GM23338 (cell line): ENCODE data around the gene GLOD4. TPM values are rescaled to one million over a fixed set of nuclear protein-coding genes. Genes with fewer than 3 reads are reported as not detected.
A peak's percentile ranks its signal among the peaks of the same experiment; 100 is the strongest.

Source experiments
- ATAC-seq: fragments of 200-7000 bp; cut with Tn5 transposase; 3 replicates; pipeline ENCODE4 v1.9.1; 2020
- DNase-seq: peaks from one replicate; pipeline ENCODE4 v3.0.0-alpha.2; 2015; ENCODE audit warnings: low spot score
- H2AFZ ChIP-seq: fragments of 200-600 bp; sonication (generic); 2 replicates; pipeline ENCODE4 v1.8.0; 2016; ENCODE audit warnings: antibody characterized with exemption, mild to moderate bottlenecking, moderate library complexity
- H3F3A ChIP-seq: fragments of 200-600 bp; sonication (generic); replicated peaks from 2 replicates; pipeline ENCODE4 v1.8.0; 2017; ENCODE audit warnings: antibody characterized with exemption, mixed run types, low read depth
- H3K27ac ChIP-seq: fragments of 200-600 bp; sonication (generic); 2 replicates; pipeline ENCODE4 v1.6.1; 2016; ENCODE audit warnings: low read depth
- H3K27me3 ChIP-seq: fragments of 200-600 bp; sonication (generic); 2 replicates; pipeline ENCODE4 v1.8.0; 2016; ENCODE audit warnings: mild to moderate bottlenecking, mixed run types, moderate library complexity; ENCODE audit not compliant: insufficient read depth
- H3K36me3 ChIP-seq: fragments of 200-600 bp; sonication (generic); 2 replicates; pipeline ENCODE4 v1.8.0; 2016; ENCODE audit warnings: mild to moderate bottlenecking; ENCODE audit not compliant: insufficient read depth
- H3K4me1 ChIP-seq: fragments of 200-600 bp; sonication (generic); 2 replicates; pipeline ENCODE4 v1.8.0; 2016; ENCODE audit warnings: mild to moderate bottlenecking, moderate library complexity; ENCODE audit not compliant: insufficient read depth
- H3K4me2 ChIP-seq: fragments of 200-600 bp; sonication (generic); 2 replicates; pipeline ENCODE4 v1.7.1; 2017; ENCODE audit warnings: mixed run types
- H3K4me3 ChIP-seq: fragments of 200-600 bp; sonication (generic); 2 replicates; pipeline ENCODE4 v1.6.1; 2016; ENCODE audit warnings: mixed run types
- H3K79me2 ChIP-seq: fragments of 200-600 bp; sonication (generic); replicated peaks from 2 replicates; pipeline ENCODE4 v1.8.0; 2017; ENCODE audit warnings: mild to moderate bottlenecking; ENCODE audit not compliant: insufficient read depth
- H3K9me2 ChIP-seq: fragments of 200-600 bp; sonication (generic); 2 replicates; pipeline ENCODE4 v1.8.0; 2017; ENCODE audit not compliant: insufficient read depth
- H4K20me1 ChIP-seq: fragments of 200-600 bp; sonication (generic); replicated peaks from 2 replicates; pipeline ENCODE4 v1.8.0; 2017; ENCODE audit warnings: mild to moderate bottlenecking; ENCODE audit not compliant: insufficient read depth
- H3K27ac Mint-ChIP-seq: 2 replicates; pipeline ENCODE4 v1.8.0; 2020; ENCODE audit warnings: inconsistent platforms, mild to moderate bottlenecking, moderate library complexity, mixed read lengths
- H3K27me3 Mint-ChIP-seq: 3 replicates; pipeline ENCODE4 v1.8.0; 2022; ENCODE audit warnings: low read depth, mild to moderate bottlenecking, moderate library complexity, mixed read lengths, inconsistent platforms; ENCODE audit not compliant: insufficient read depth, poor library complexity
- H3K36me3 Mint-ChIP-seq: 3 replicates; pipeline ENCODE4 v1.8.0; 2021; ENCODE audit warnings: low read depth, mild to moderate bottlenecking, inconsistent platforms, moderate library complexity, mixed read lengths
- H3K4me1 Mint-ChIP-seq: 3 replicates; pipeline ENCODE4 v1.8.0; 2020; ENCODE audit warnings: mild to moderate bottlenecking, inconsistent platforms, mixed read lengths
- H3K4me3 Mint-ChIP-seq: 3 replicates; pipeline ENCODE4 v1.8.0; 2021; ENCODE audit warnings: moderate library complexity, mild to moderate bottlenecking, inconsistent platforms, mixed read lengths
- H3K9me3 Mint-ChIP-seq: 3 replicates; pipeline ENCODE4 v1.8.0; 2020; ENCODE audit warnings: moderate library complexity, mild to moderate bottlenecking, inconsistent platforms, mixed read lengths
- EZH2 ChIP-seq: fragments of 200-600 bp; sonication (generic); IDR thresholded peaks from one replicate; pipeline ENCODE4 v1.8.0; 2017; ENCODE audit warnings: antibody characterized with exemption, mild to moderate bottlenecking, low read depth; ENCODE audit not compliant: unreplicated experiment
- EZH2phosphoT487 ChIP-seq: fragments of 200-600 bp; sonication (generic); IDR thresholded peaks from one replicate; pipeline ENCODE4 v1.8.1; 2018; ENCODE audit warnings: antibody characterized with exemption; ENCODE audit not compliant: unreplicated experiment
- JUNB ChIP-seq: IDR thresholded peaks from one replicate; pipeline ENCODE4 v1.6.1; 2016; ENCODE audit warnings: antibody characterized with exemption; ENCODE audit not compliant: unreplicated experiment
- NANOG ChIP-seq: IDR thresholded peaks from 2 replicates; pipeline ENCODE4 v1.6.1; 2016; ENCODE audit warnings: antibody characterized with exemption, borderline replicate concordance
- POLR2AphosphoS5 ChIP-seq: IDR thresholded peaks from 2 replicates; pipeline ENCODE4 v1.6.1; 2016; ENCODE audit warnings: antibody characterized with exemption, low read depth
- STAT1 ChIP-seq: IDR thresholded peaks from one replicate; pipeline ENCODE4 v1.6.1; 2016; ENCODE audit warnings: antibody characterized with exemption; ENCODE audit not compliant: unreplicated experiment
- ZNF114 ChIP-seq: fragments of 250-450 bp; sonication (Bioruptor Pico); IDR thresholded peaks from 2 replicates; pipeline ENCODE4 v1.5.0; 2020; ENCODE audit warnings: mild to moderate bottlenecking, moderate library complexity
- polyA plus RNA-seq: library from polyadenylated mRNA; unstranded; fragments of >200 nt; fragmentation: Nextera tagmentation; extraction: Ambion mirVana; gene quantifications from 2 replicates; pipeline ENCODE4 v1.2.1, GENCODE V29; 2016
- total RNA-seq: library from RNA; depleted of rRNA; stranded (reverse); fragments of >200 nt; shearing (Covaris generic); gene quantifications from 2 replicates; pipeline ENCODE4 v1.2.3, GENCODE V29; 2014
- TF ChIP-seq, protein P1 (sequence below): fragments of 250-450 bp; sonication (Bioruptor Pico); IDR thresholded peaks from 2 replicates; pipeline ENCODE4 v1.5.0; 2020; ENCODE audit warnings: mild to moderate bottlenecking, moderate library complexity
- TF ChIP-seq, protein P2 (sequence below): IDR thresholded peaks from one replicate; pipeline ENCODE4 v1.6.1; 2018; ENCODE audit warnings: antibody characterized with exemption; ENCODE audit not compliant: unreplicated experiment
- TF ChIP-seq, protein P3 (sequence below), 2 experiments: fragments of 200-600 bp in 1 of 2; sonication (generic) in 1 of 2; conservative IDR thresholded peaks; 2 replicates each; pipeline versions ENCODE4 v1.5.1 to v1.6.1; 2016 to 2017; ENCODE audit warnings: antibody characterized with exemption in 2 of 2, low read depth in 2 of 2, mild to moderate bottlenecking in 2 of 2, moderate library complexity in 1 of 2

GLOD4 gene
- total and polyA plus RNA-seq, 2 experiments from 2014 or later, result 120 to 122 TPM

DNA sequence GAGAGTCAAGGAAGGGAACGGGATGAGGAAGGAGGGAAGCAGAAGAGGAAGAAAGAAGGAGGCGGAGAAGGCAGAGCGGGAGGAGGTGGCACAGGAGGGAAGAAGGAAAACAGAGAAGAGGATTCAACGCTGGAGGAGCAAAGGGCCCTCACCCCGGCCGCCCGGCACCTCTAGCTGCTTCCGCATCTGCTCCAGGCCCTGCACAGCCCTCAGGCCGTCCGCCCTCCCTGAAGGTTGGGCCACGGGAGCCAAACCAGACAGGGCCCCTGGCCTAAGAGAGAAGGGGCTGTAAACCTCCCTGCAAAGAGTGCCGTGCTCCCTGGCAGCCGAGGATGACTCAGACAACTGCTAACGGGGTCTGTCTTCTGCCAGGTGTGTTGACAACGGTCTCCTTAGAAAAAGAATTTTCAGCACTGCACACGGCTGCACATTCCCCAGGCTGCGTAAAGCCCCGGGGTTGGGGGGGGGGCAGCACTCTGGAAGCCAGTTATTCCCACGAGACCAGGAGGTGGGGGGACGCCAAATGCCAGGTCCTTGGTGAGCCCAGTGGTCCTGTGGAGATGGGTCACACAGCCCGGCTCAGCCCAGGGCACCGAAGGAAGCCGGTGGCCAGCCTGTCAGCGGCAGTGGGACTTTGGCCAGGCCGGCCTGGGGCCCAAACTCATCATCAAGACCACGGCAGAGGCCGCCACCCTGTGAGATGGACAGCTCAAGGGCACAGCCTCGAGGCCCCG, 29.1 kb upstream of the GLOD4 start:
- Histone ChIP-seq H3K9me2 (no peaks in the 10 kb centered on the region), H3K4me2 (no peak overlapping the region), H3K27ac (peak overlapping the region; percentile 59; the same call in 1 of the 2 replicates), H3K4me3 (no peak overlapping the region), H3F3A (peaks cover 9% of the 10 kb centered on the region; the same call in 1 of the 2 replicates), H3K27me3 (no peaks in the 10 kb centered on the region), H3K4me1 (no peaks in the 10 kb centered on the region), H4K20me1 (peaks cover 8% of the 10 kb centered on the region; the same call in 1 of the 2 replicates), H3K36me3 (no peaks in the 10 kb centered on the region), H2AFZ (no peak overlapping the region), H3K79me2 (no peaks in the 10 kb centered on the region)
- Mint-ChIP-seq H3K4me1 (no peaks in the 10 kb centered on the region), H3K27ac (no peak overlapping the region), H3K4me3 (no peak overlapping the region), H3K27me3 (peaks cover 18% of the 10 kb centered on the region), H3K9me3 (no peaks in the 10 kb centered on the region; the same call in 1 of the 3 replicates), H3K36me3 (peaks cover 53% of the 10 kb centered on the region)
- TF ChIP-seq, protein P1, sequence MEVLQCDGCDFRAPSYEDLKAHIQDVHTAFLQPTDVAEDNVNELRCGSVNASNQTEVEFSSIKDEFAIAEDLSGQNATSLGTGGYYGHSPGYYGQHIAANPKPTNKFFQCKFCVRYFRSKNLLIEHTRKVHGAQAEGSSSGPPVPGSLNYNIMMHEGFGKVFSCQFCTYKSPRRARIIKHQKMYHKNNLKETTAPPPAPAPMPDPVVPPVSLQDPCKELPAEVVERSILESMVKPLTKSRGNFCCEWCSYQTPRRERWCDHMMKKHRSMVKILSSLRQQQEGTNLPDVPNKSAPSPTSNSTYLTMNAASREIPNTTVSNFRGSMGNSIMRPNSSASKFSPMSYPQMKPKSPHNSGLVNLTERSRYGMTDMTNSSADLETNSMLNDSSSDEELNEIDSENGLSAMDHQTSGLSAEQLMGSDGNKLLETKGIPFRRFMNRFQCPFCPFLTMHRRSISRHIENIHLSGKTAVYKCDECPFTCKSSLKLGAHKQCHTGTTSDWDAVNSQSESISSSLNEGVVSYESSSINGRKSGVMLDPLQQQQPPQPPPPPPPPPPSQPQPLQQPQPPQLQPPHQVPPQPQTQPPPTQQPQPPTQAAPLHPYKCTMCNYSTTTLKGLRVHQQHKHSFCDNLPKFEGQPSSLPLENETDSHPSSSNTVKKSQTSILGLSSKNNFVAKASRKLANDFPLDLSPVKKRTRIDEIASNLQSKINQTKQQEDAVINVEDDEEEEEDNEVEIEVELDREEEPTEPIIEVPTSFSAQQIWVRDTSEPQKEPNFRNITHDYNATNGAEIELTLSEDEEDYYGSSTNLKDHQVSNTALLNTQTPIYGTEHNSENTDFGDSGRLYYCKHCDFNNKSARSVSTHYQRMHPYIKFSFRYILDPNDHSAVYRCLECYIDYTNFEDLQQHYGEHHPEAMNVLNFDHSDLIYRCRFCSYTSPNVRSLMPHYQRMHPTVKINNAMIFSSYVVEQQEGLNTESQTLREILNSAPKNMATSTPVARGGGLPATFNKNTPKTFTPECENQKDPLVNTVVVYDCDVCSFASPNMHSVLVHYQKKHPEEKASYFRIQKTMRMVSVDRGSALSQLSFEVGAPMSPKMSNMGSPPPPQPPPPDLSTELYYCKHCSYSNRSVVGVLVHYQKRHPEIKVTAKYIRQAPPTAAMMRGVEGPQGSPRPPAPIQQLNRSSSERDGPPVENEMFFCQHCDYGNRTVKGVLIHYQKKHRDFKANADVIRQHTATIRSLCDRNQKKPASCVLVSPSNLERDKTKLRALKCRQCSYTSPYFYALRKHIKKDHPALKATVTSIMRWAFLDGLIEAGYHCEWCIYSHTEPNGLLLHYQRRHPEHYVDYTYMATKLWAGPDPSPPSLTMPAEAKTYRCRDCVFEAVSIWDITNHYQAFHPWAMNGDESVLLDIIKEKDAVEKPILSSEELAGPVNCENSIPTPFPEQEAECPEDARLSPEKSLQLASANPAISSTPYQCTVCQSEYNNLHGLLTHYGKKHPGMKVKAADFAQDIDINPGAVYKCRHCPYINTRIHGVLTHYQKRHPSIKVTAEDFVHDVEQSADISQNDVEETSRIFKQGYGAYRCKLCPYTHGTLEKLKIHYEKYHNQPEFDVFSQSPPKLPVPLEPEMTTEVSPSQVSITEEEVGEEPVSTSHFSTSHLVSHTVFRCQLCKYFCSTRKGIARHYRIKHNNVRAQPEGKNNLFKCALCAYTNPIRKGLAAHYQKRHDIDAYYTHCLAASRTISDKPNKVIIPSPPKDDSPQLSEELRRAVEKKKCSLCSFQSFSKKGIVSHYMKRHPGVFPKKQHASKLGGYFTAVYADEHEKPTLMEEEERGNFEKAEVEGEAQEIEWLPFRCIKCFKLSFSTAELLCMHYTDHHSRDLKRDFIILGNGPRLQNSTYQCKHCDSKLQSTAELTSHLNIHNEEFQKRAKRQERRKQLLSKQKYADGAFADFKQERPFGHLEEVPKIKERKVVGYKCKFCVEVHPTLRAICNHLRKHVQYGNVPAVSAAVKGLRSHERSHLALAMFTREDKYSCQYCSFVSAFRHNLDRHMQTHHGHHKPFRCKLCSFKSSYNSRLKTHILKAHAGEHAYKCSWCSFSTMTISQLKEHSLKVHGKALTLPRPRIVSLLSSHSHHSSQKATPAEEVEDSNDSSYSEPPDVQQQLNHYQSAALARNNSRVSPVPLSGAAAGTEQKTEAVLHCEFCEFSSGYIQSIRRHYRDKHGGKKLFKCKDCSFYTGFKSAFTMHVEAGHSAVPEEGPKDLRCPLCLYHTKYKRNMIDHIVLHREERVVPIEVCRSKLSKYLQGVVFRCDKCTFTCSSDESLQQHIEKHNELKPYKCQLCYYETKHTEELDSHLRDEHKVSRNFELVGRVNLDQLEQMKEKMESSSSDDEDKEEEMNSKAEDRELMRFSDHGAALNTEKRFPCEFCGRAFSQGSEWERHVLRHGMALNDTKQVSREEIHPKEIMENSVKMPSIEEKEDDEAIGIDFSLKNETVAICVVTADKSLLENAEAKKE (CRISPR knock-in tag), result no peak
- TF ChIP-seq STAT1, result no peak
- TF ChIP-seq ZNF114 (CRISPR knock-in tag), result no peak
- TF ChIP-seq JUNB, result no peak
- TF ChIP-seq, protein P2, sequence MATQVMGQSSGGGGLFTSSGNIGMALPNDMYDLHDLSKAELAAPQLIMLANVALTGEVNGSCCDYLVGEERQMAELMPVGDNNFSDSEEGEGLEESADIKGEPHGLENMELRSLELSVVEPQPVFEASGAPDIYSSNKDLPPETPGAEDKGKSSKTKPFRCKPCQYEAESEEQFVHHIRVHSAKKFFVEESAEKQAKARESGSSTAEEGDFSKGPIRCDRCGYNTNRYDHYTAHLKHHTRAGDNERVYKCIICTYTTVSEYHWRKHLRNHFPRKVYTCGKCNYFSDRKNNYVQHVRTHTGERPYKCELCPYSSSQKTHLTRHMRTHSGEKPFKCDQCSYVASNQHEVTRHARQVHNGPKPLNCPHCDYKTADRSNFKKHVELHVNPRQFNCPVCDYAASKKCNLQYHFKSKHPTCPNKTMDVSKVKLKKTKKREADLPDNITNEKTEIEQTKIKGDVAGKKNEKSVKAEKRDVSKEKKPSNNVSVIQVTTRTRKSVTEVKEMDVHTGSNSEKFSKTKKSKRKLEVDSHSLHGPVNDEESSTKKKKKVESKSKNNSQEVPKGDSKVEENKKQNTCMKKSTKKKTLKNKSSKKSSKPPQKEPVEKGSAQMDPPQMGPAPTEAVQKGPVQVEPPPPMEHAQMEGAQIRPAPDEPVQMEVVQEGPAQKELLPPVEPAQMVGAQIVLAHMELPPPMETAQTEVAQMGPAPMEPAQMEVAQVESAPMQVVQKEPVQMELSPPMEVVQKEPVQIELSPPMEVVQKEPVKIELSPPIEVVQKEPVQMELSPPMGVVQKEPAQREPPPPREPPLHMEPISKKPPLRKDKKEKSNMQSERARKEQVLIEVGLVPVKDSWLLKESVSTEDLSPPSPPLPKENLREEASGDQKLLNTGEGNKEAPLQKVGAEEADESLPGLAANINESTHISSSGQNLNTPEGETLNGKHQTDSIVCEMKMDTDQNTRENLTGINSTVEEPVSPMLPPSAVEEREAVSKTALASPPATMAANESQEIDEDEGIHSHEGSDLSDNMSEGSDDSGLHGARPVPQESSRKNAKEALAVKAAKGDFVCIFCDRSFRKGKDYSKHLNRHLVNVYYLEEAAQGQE, result no peak
- TF ChIP-seq POLR2AphosphoS5, result no peak
- TF ChIP-seq NANOG, result no peak
- no peak for TF ChIP-seq EZH2
- TF ChIP-seq, protein P3, sequence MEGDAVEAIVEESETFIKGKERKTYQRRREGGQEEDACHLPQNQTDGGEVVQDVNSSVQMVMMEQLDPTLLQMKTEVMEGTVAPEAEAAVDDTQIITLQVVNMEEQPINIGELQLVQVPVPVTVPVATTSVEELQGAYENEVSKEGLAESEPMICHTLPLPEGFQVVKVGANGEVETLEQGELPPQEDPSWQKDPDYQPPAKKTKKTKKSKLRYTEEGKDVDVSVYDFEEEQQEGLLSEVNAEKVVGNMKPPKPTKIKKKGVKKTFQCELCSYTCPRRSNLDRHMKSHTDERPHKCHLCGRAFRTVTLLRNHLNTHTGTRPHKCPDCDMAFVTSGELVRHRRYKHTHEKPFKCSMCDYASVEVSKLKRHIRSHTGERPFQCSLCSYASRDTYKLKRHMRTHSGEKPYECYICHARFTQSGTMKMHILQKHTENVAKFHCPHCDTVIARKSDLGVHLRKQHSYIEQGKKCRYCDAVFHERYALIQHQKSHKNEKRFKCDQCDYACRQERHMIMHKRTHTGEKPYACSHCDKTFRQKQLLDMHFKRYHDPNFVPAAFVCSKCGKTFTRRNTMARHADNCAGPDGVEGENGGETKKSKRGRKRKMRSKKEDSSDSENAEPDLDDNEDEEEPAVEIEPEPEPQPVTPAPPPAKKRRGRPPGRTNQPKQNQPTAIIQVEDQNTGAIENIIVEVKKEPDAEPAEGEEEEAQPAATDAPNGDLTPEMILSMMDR (conservative IDR thresholded peaks at IDR 0.05; ENCODE audit: low read depth in 2 of 2), result no peak
- TF ChIP-seq EZH2phosphoT487, result no peak
- ATAC-seq (peak; percentile 25; the same call in 2 of the 3 replicates), DNase-seq (no peak)
